IMR-90 (cell line): Measurements from ENCODE around the gene RIPPLY1. TPM values are rescaled to one million over a fixed set of nuclear protein-coding genes. Genes with fewer than 3 reads are reported as not detected.
A peak's percentile ranks its signal among the peaks of the same experiment; 100 is the strongest.

Source experiments
- ATAC-seq: fragments of 200-7000 bp; cut with Tn5 transposase; 2 replicates; pipeline ENCODE4 v1.9.1; 2020; ENCODE audit warnings: low read depth, mild to moderate bottlenecking, moderate library complexity
- BruUV-seq: library from RNA; stranded (reverse); fragments of 400-500 nt; replicated peaks from 2 replicates; lab custom pipeline; 2021; lab: Mats Ljungman, UMichigan
- CTCF ChIA-PET: fragments of 300-600 bp; formaldehyde crosslinking; extraction: SDS; loops from one replicate; lab custom pipeline; 2021; ENCODE audit warnings: antibody characterized with exemption; lab: Yijun Ruan, JAX
- POLR2A ChIA-PET: fragments of 300-600 bp; sonication (Branson Sonifier 250); formaldehyde crosslinking; loops from one replicate; lab custom pipeline; 2022; ENCODE audit warnings: antibody characterized with exemption; ENCODE audit not compliant: unreplicated experiment; lab: Charles Lee
- DNase-seq: peaks from one replicate; pipeline ENCODE4 v3.0.0; 2013
- H2AFZ ChIP-seq: replicated peaks from 2 replicates; pipeline ENCODE3; 2013; ENCODE audit warnings: low read length, mild to moderate bottlenecking; ENCODE audit not compliant: poor library complexity
- H2AK5ac ChIP-seq: 2 replicates; pipeline ENCODE4 v1.6.1; 2013; ENCODE audit warnings: low read depth, low read length, inconsistent platforms
- H2AK9ac ChIP-seq: replicated peaks from 2 replicates; pipeline ENCODE3; 2013; ENCODE audit warnings: mild to moderate bottlenecking, low read depth, low read length, moderate library complexity; ENCODE audit not compliant: poor library complexity
- H2BK120ac ChIP-seq: 2 replicates; pipeline ENCODE4 v1.6.1; 2013; ENCODE audit warnings: low read depth, low read length, inconsistent platforms
- H2BK15ac ChIP-seq: 3 replicates; pipeline ENCODE4 v1.6.1; 2013; ENCODE audit warnings: low read depth, low read length, inconsistent platforms
- H2BK20ac ChIP-seq: 2 replicates; pipeline ENCODE4 v1.6.1; 2013; ENCODE audit warnings: low read depth, mild to moderate bottlenecking, inconsistent platforms, low read length, moderate library complexity
- H2BK5ac ChIP-seq: 2 replicates; pipeline ENCODE4 v1.6.1; 2013; ENCODE audit warnings: mild to moderate bottlenecking, low read depth, low read length, inconsistent platforms; ENCODE audit not compliant: poor library complexity, severe bottlenecking
- H3K14ac ChIP-seq: replicated peaks from 2 replicates; pipeline ENCODE4 v1.6.1; 2013; ENCODE audit warnings: low read depth, low read length, inconsistent platforms
- H3K18ac ChIP-seq: 2 replicates; pipeline ENCODE4 v1.6.1; 2013; ENCODE audit warnings: low read depth, low read length, control low read depth
- H3K23ac ChIP-seq: 2 replicates; pipeline ENCODE4 v1.6.1; 2013; ENCODE audit warnings: low read depth, low read length, inconsistent platforms
- H3K27ac ChIP-seq: 2 replicates; pipeline ENCODE4 v1.5.1; 2013; ENCODE audit warnings: mild to moderate bottlenecking, control low read depth, low read length; ENCODE audit not compliant: insufficient read depth
- H3K27me3 ChIP-seq: 2 replicates; pipeline ENCODE4 v1.6.1; 2013; ENCODE audit warnings: low read length; ENCODE audit not compliant: control insufficient read depth, insufficient read depth
- H3K36me3 ChIP-seq: 2 replicates; pipeline ENCODE4 v1.6.1; 2013; ENCODE audit warnings: low read length, mixed read lengths; ENCODE audit not compliant: control insufficient read depth, insufficient read depth
- H3K4ac ChIP-seq: 2 replicates; pipeline ENCODE4 v1.6.1; 2013; ENCODE audit warnings: low read depth, low read length, inconsistent platforms
- H3K4me1 ChIP-seq: 2 replicates; pipeline ENCODE4 v1.6.1; 2013; ENCODE audit warnings: low read length, mixed read lengths; ENCODE audit not compliant: control insufficient read depth, insufficient read depth
- H3K4me2 ChIP-seq: 2 replicates; pipeline ENCODE4 v1.6.1; 2013; ENCODE audit warnings: low read depth, mild to moderate bottlenecking, control low read depth, low read length, moderate library complexity
- H3K4me3 ChIP-seq: 2 replicates; pipeline ENCODE4 v1.5.1; 2013; ENCODE audit warnings: low read depth, mild to moderate bottlenecking, control low read depth, low read length, moderate library complexity; ENCODE audit not compliant: insufficient read depth
- H3K56ac ChIP-seq: 2 replicates; pipeline ENCODE4 v1.6.1; 2013; ENCODE audit warnings: low read length, inconsistent platforms; ENCODE audit not compliant: insufficient read depth; ENCODE audit errors: extremely low read depth
- H3K79me1 ChIP-seq, 2 experiments: 2 replicates each; pipeline ENCODE4 v1.6.1; 2013; ENCODE audit warnings: low read length in 2 of 2, inconsistent platforms in 1 of 2, low read depth in 1 of 2
- H3K9ac ChIP-seq: 2 replicates; pipeline ENCODE4 v1.6.1; 2013; ENCODE audit warnings: low read depth, low read length, control low read depth
- H3K9me1 ChIP-seq: 2 replicates; pipeline ENCODE4 v1.6.1; 2013; ENCODE audit warnings: low read length, inconsistent platforms; ENCODE audit not compliant: insufficient read depth
- H3K9me3 ChIP-seq: 2 replicates; pipeline ENCODE4 v1.6.1; 2013; ENCODE audit warnings: low read length; ENCODE audit not compliant: control insufficient read depth, insufficient read depth
- H4K20me1 ChIP-seq: 2 replicates; pipeline ENCODE4 v1.6.1; 2013; ENCODE audit warnings: low read length, inconsistent platforms; ENCODE audit not compliant: insufficient read depth
- H4K5ac ChIP-seq: 2 replicates; pipeline ENCODE4 v1.6.1; 2013; ENCODE audit warnings: mild to moderate bottlenecking, low read depth, low read length, control low read depth
- H4K8ac ChIP-seq, 2 experiments: 2 replicates each; pipeline ENCODE4 v1.6.1; 2013; ENCODE audit warnings: low read depth in 2 of 2, low read length in 2 of 2, control low read depth in 1 of 2, inconsistent platforms in 1 of 2
- H4K91ac ChIP-seq: 2 replicates; pipeline ENCODE4 v1.6.1; 2013; ENCODE audit warnings: low read depth, low read length, inconsistent platforms; ENCODE audit not compliant: insufficient read depth
- CEBPB ChIP-seq: IDR thresholded peaks from 2 replicates; pipeline ENCODE4 v1.6.1; 2012; ENCODE audit warnings: low read depth, low read length, improper control_type of control experiment
- MAFK ChIP-seq: IDR thresholded peaks from 2 replicates; pipeline ENCODE4 v1.6.1; 2012; ENCODE audit warnings: low read depth, low read length, improper control_type of control experiment
- WGBS, 2 experiments: methylation state at CpG; one replicate each; pipeline versions ENCODE4 v1.1.5 to v1.1.7; 2013; ENCODE audit warnings: missing lambda C conversion rate in 2 of 2; ENCODE audit not compliant: insufficient read length in 1 of 2; ENCODE audit errors: extremely low coverage in 2 of 2; 5-methylcytosine and 5-hydroxymethylcytosine counted together
- dilution Hi-C: fragments of 300-500 bp; cut with HindIII; formaldehyde crosslinking; loops from one replicate; pipeline ENCODE4 v1.14.3; 2018; ENCODE audit warnings: low sequenced_read_pairs; ENCODE audit not compliant: unreplicated experiment
- in situ Hi-C: fragments of 300-500 bp; cut with MboI; formaldehyde crosslinking; loops from 3 replicates; pipeline ENCODE4 v1.14.3; 2019; ENCODE audit warnings: low sequenced_read_pairs, inconsistent platforms, mixed read lengths
- intact Hi-C: fragments of 100-400 bp; cut with micrococcal nuclease; formaldehyde crosslinking; loops from 2 replicates; pipeline ENCODE4 v1.10.0; 2022
- polyA plus RNA-seq, 3 experiments: library from polyadenylated mRNA; depleted of rRNA; stranded (reverse); fragments of >200 nt; gene quantifications; 2 replicates each; pipeline ENCODE4 v1.2.3, GENCODE V29; 2012; ENCODE audit warnings: low replicate concordance in 1 of 3
- total RNA-seq: library from RNA; depleted of rRNA; stranded (reverse); fragments of >200 nt; gene quantifications from 2 replicates; pipeline ENCODE4 v1.2.3, GENCODE V29; 2012

The RIPPLY1 gene
- total and polyA plus RNA-seq, 2 of the 4 experiments (the other 2 are of a cell fraction) = not detected

GRCh38 chrX:106935175-106935574, 32.0 kb upstream of the RIPPLY1 start:
- no peaks in the 10 kb centered on the region; the same call in 1 of the 2 replicates for H4K20me1 ChIP-seq
- peaks cover 6% of the 10 kb centered on the region; the same call in 1 of the 2 replicates for H3K27me3 ChIP-seq
- H3K18ac ChIP-seq = no peak overlapping the region
- no peak overlapping the region for H4K8ac ChIP-seq
- H2AFZ ChIP-seq = no peak overlapping the region
- H2BK20ac ChIP-seq = no peak overlapping the region
- no peak overlapping the region for H3K4me2 ChIP-seq
- ATAC-seq (no peak), DNase-seq (peak; percentile 36)
- H3K4ac ChIP-seq = no peak overlapping the region
- H3K23ac ChIP-seq = no peak overlapping the region
- dilution Hi-C loops (no loop called here), in situ Hi-C loops (no loop called here), intact Hi-C loops (no loop called here)
- H2BK15ac ChIP-seq = no peak overlapping the region
- peaks cover 7% of the 10 kb centered on the region; the same call in 1 of the 2 replicates for H3K9me1 ChIP-seq
- H3K9me3 ChIP-seq = no peaks in the 10 kb centered on the region
- no peak overlapping the region for H3K14ac ChIP-seq
- CTCF ChIA-PET = no interaction called here
- POLR2A ChIA-PET = no interaction called here
- H4K5ac ChIP-seq = no peak overlapping the region; the same call in 1 of the 2 replicates
- no peak overlapping the region for H3K27ac ChIP-seq
- no peak overlapping the region for H2AK9ac ChIP-seq
- H4K91ac ChIP-seq = no peak overlapping the region
- TF ChIP-seq CEBPB (peak; percentile 55), MAFK (no peak)
- H3K9ac ChIP-seq = no peak overlapping the region
- no peak overlapping the region for H2BK5ac ChIP-seq
- no peaks in the 10 kb centered on the region for H3K79me1 ChIP-seq
- WGBS, 2 experiments = 20% methylated on average over 1 of the region's 4 CpGs; no CpG with 5 or more reads in 1 of the 2 experiments
- BruUV-seq = no TSS peak
- no peak overlapping the region for H3K56ac ChIP-seq
- no peak overlapping the region for H2BK120ac ChIP-seq
- H2AK5ac ChIP-seq = no peak overlapping the region
- H3K4me1 ChIP-seq = peaks cover 10% of the 10 kb centered on the region
- peaks cover 1% of the 10 kb centered on the region; the same call in 1 of the 2 replicates for H3K36me3 ChIP-seq
- H3K4me3 ChIP-seq = no peak overlapping the region
